HepG2 (cell line): Measurements from ENCODE around the gene ABCB11. TPM values are rescaled to one million over a fixed set of nuclear protein-coding genes. Genes with fewer than 3 reads are reported as not detected.

Experiments used
- ATAC-seq: fragments of 200-7000 bp; cut with Tn5 transposase; 3 replicates; pipeline ENCODE4 v1.9.1; 2020; ENCODE audit warnings: mild to moderate bottlenecking, moderate library complexity
- BruUV-seq: library from RNA; stranded (reverse); fragments of 400-500 nt; replicated peaks from 2 replicates; lab custom pipeline; 2021; lab: Mats Ljungman, UMichigan
- CTCF ChIA-PET: fragments of 300-600 bp; formaldehyde crosslinking; extraction: SDS; loops from one replicate; lab custom pipeline; 2021; ENCODE audit warnings: low total read pairs, inconsistent platforms, low intra/inter-chr PET ratio; lab: Yijun Ruan, JAX
- POLR2A ChIA-PET: fragments of 350-600 bp; sonication (Branson Sonifier 250); formaldehyde crosslinking; loops from one replicate; lab custom pipeline; 2020; ENCODE audit warnings: antibody characterized with exemption, inconsistent platforms; lab: Yijun Ruan, JAX
- DNase-seq: peaks from one replicate; pipeline ENCODE4 v3.0.0-alpha.2; 2015; ENCODE audit warnings: low spot score
- FAIRE-seq: peaks from 3 replicates; lab custom pipeline; 2011; peaks lifted over from hg19 to GRCh38; lab: Jason Lieb, UNC
- H2AFZ ChIP-seq: one replicate; pipeline ENCODE4 v1.6.1; 2011; ENCODE audit warnings: low read length, inconsistent platforms
- H3K27ac ChIP-seq: fragments of 300-600 bp; 3 replicates; pipeline ENCODE4 v1.8.0; 2011; ENCODE audit warnings: mixed run types, mild to moderate bottlenecking, mixed read lengths, low read length, inconsistent platforms; ENCODE audit not compliant: insufficient read depth; ENCODE audit errors: extremely low read length
- H3K27me3 ChIP-seq, 2 experiments: fragments of 200-600 bp in 1 of 2; 2 replicates in 1 of 2; 3 replicates in 1 of 2; pipeline versions ENCODE4 v1.6.0 to v1.8.0; 2011; ENCODE audit warnings: low read length in 2 of 2, mild to moderate bottlenecking in 2 of 2, moderate library complexity in 2 of 2, inconsistent platforms in 1 of 2; ENCODE audit not compliant: insufficient read depth in 2 of 2, control insufficient read depth in 1 of 2
- H3K36me3 ChIP-seq, 2 experiments: fragments of 200-600 bp in 1 of 2; replicated peaks in 1 of 2; 2 replicates in 1 of 2; 3 replicates in 1 of 2; pipeline versions ENCODE4 v1.5.1 to v1.8.0; 2011; ENCODE audit warnings: low read length in 2 of 2, inconsistent platforms in 1 of 2; ENCODE audit not compliant: insufficient read depth in 2 of 2, control insufficient read depth in 1 of 2
- H3K4me1 ChIP-seq: 2 replicates; pipeline ENCODE4 v1.5.1; 2012; ENCODE audit warnings: low read length, inconsistent platforms; ENCODE audit not compliant: insufficient read depth
- H3K4me2 ChIP-seq: 2 replicates; pipeline ENCODE4 v1.6.0; 2011; ENCODE audit warnings: low read depth, low read length, inconsistent platforms
- H3K4me3 ChIP-seq, 3 experiments: fragments of 200-600 bp in 1 of 3; sonication (generic), shearing (Covaris generic) in 1 of 3; replicated peaks in 1 of 3; 2 replicates each; pipeline ENCODE4 v1.5.1; 2011 to 2016; ENCODE audit warnings: low read length in 3 of 3, inconsistent platforms in 2 of 3, low read depth in 2 of 3, mild to moderate bottlenecking in 2 of 3, control low read depth in 1 of 3, mixed read lengths in 1 of 3; ENCODE audit not compliant: insufficient read depth in 1 of 3
- H3K79me2 ChIP-seq: one replicate; pipeline ENCODE4 v1.6.1; 2011; ENCODE audit warnings: low read length, inconsistent platforms; ENCODE audit not compliant: insufficient read depth
- H3K9ac ChIP-seq: 2 replicates; pipeline ENCODE4 v1.6.0; 2011; ENCODE audit warnings: mild to moderate bottlenecking, low read depth, low read length, inconsistent platforms; ENCODE audit not compliant: insufficient read depth
- H3K9me3 ChIP-seq: 2 replicates; pipeline ENCODE4 v1.5.1; 2012; ENCODE audit warnings: mild to moderate bottlenecking, low read length
- H4K20me1 ChIP-seq: 2 replicates; pipeline ENCODE4 v1.6.0; 2011; ENCODE audit warnings: inconsistent platforms, mild to moderate bottlenecking, low read length, moderate library complexity; ENCODE audit not compliant: insufficient read depth
- ATF7-NPFF ChIP-seq: sonication (generic); formaldehyde crosslinking; IDR thresholded peaks from 2 replicates; pipeline ENCODE4 v1.8.1; 2023; ENCODE audit warnings: mild to moderate bottlenecking, low read depth, missing genetic modification reagents, moderate library complexity
- CSRNP2 ChIP-seq: sonication (generic); formaldehyde crosslinking; conservative IDR thresholded peaks from 2 replicates; pipeline ENCODE4 v1.8.0; 2022; ENCODE audit warnings: low read depth, missing genetic modification reagents
- EZH2 ChIP-seq: conservative IDR thresholded peaks from 2 replicates; pipeline ENCODE4 v1.6.1; 2012; ENCODE audit warnings: mild to moderate bottlenecking, low read depth, low read length, moderate library complexity
- JARID2 ChIP-seq: sonication (generic); formaldehyde crosslinking; IDR thresholded peaks from 2 replicates; pipeline ENCODE4 v1.8.1; 2023; ENCODE audit warnings: missing genetic modification reagents, inconsistent platforms; ENCODE audit not compliant: insufficient replicate concordance
- KLF16 ChIP-seq, 2 experiments: sonication (generic) in 1 of 2; formaldehyde crosslinking in 1 of 2; IDR thresholded peaks; 2 replicates each; pipeline versions ENCODE4 v1.6.1 to v1.8.0; 2016 to 2023; ENCODE audit warnings: missing genetic modification reagents in 2 of 2, missing compliant biosample characterization in 1 of 2
- MEF2D ChIP-seq: sonication (generic); formaldehyde crosslinking; IDR thresholded peaks from 2 replicates; pipeline ENCODE4 v1.5.1; 2020; ENCODE audit warnings: mild to moderate bottlenecking, missing genetic modification reagents
- NFKBIZ ChIP-seq: IDR thresholded peaks from 2 replicates; pipeline ENCODE4 v1.6.1; 2018; ENCODE audit warnings: missing genetic modification reagents, missing compliant biosample characterization
- TAF15 ChIP-seq: fragments of 200-400 bp; formaldehyde crosslinking; IDR thresholded peaks from one replicate; pipeline ENCODE4 v1.6.1; 2018; ENCODE audit warnings: mild to moderate bottlenecking, low read depth, low read length; ENCODE audit not compliant: poor library complexity, severe bottlenecking
- ZNF790 ChIP-seq: sonication (generic); formaldehyde crosslinking; IDR thresholded peaks from 2 replicates; pipeline ENCODE4 v1.8.0; 2022; ENCODE audit warnings: missing genetic modification reagents, mild to moderate bottlenecking, borderline replicate concordance
- WGBS: methylation state at CpG from one replicate; pipeline ENCODE4 v1.1.6; 2017; ENCODE audit warnings: low lambda C conversion rate; 5-methylcytosine and 5-hydroxymethylcytosine counted together
- in situ Hi-C: cut with HindIII; loops from 2 replicates; pipeline ENCODE4 v1.10.0; 2017; ENCODE audit warnings: low pct_unique_long_range_greater_than_20kb; ENCODE audit not compliant: extremely low pct_ligation_motif_present
- intact Hi-C: fragments of 100-400 bp; cut with micrococcal nuclease; formaldehyde crosslinking; loops from one replicate; pipeline ENCODE4 v1.10.0; 2022; ENCODE audit not compliant: unreplicated experiment
- polyA plus RNA-seq, 8 experiments: library from polyadenylated mRNA; depleted of rRNA in 3 of 8; stranded (reverse) in 7 of 8; unstranded in 1 of 8; fragments of >200 nt; fragmentation: Illumina TruSeq in 4 of 8; extraction: Trizol in 4 of 8; gene quantifications; 2 replicates each; pipeline versions ENCODE4 v1.2.1 to v1.2.3, GENCODE V29; 2011 to 2016; ENCODE audit warnings: low read depth in 4 of 8, missing spikeins in 1 of 8, mixed read lengths in 1 of 8; ENCODE audit not compliant: insufficient read depth in 1 of 8
- total RNA-seq, 5 experiments: library from RNA; depleted of rRNA; stranded (reverse); fragments of >200 nt; fragmentation: Illumina TruSeq; extraction: Trizol; gene quantifications; 2 replicates each; pipeline ENCODE4 v1.2.3, GENCODE V29; 2016; ENCODE audit warnings: low read depth in 1 of 5
- TF ChIP-seq, protein P1 (sequence below): sonication (generic); formaldehyde crosslinking; IDR thresholded peaks from 2 replicates; pipeline ENCODE4 v1.4.0; 2020; ENCODE audit warnings: low read depth, missing genetic modification reagents

The ABCB11 gene
- total and polyA plus RNA-seq, 2 of the 13 experiments (the other 11 are each of a cell fraction or from before 2014, with no cell fraction given) = not detected

GRCh38 chr2:168901003-168901402 lies 130.1 kb downstream of the ABCB11 start, which contains the start of gene G6PC2 (continued):
- no peak for TF ChIP-seq ZNF790 (CRISPR knock-in tag)
- no peak for TF ChIP-seq ATF7-NPFF (CRISPR knock-in tag)
- TF ChIP-seq KLF16 (CRISPR knock-in tag; IDR thresholded peaks at IDR 0.05) = no peak
- no peak for TF ChIP-seq JARID2 (CRISPR knock-in tag)
- no peak for TF ChIP-seq TAF15
- TF ChIP-seq CSRNP2 (CRISPR knock-in tag) = no peak

DNA sequence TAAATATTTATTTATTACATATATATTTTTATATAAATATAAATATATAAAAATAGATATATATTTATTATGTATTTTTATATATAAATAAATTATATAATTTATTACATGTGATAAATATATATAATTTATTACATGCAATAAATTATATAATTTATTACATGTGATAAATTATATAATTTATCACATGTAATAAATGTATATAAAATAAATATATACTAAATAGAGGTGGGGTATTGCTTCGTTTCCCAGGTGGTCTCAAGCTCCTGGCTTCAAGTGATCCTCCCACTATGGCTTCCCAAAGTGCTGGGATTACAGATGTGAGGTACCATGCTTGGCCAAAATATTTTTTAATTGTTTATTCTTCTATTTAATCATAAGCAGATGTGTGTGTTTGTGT lies 133.7 kb downstream of the ABCB11 start:
- Histone ChIP-seq H3K9me3 (no peaks in the 10 kb centered on the region), H3K27ac (no peak overlapping the region), H3K4me1 (no peaks in the 10 kb centered on the region), H3K9ac (no peak overlapping the region), H3K4me3 (no peak overlapping the region), H4K20me1 (no peaks in the 10 kb centered on the region)
- no peak for ATAC-seq
- in situ Hi-C loops = no loop called here
- FAIRE-seq = no peak
- CTCF ChIA-PET = no interaction called here
- DNase-seq = no peak
- TF ChIP-seq MEF2D (no peak), NFKBIZ (CRISPR knock-in tag) (no peak), EZH2 (no peak)
- TF ChIP-seq, protein P1, sequence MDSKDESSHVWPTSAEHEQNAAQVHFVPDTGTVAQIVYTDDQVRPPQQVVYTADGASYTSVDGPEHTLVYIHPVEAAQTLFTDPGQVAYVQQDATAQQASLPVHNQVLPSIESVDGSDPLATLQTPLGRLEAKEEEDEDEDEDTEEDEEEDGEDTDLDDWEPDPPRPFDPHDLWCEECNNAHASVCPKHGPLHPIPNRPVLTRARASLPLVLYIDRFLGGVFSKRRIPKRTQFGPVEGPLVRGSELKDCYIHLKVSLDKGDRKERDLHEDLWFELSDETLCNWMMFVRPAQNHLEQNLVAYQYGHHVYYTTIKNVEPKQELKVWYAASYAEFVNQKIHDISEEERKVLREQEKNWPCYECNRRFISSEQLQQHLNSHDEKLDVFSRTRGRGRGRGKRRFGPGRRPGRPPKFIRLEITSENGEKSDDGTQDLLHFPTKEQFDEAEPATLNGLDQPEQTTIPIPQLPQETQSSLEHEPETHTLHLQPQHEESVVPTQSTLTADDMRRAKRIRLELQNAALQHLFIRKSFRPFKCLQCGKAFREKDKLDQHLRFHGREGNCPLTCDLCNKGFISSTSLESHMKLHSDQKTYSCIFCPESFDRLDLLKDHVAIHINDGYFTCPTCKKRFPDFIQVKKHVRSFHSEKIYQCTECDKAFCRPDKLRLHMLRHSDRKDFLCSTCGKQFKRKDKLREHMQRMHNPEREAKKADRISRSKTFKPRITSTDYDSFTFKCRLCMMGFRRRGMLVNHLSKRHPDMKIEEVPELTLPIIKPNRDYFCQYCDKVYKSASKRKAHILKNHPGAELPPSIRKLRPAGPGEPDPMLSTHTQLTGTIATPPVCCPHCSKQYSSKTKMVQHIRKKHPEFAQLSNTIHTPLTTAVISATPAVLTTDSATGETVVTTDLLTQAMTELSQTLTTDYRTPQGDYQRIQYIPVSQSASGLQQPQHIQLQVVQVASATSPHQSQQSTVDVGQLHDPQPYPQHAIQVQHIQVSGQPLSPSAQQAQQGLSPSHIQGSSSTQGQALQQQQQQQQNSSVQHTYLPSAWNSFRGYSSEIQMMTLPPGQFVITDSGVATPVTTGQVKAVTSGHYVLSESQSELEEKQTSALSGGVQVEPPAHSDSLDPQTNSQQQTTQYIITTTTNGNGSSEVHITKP (CRISPR knock-in tag) = no peak
- TF ChIP-seq, all 625 proteins: peak for 0
- no peaks in the 10 kb centered on the region for H3K36me3 ChIP-seq
- H3K27me3 ChIP-seq = peaks cover 0 to 5% of the 10 kb centered on the region in 2 experiments; a peak in 2 of 5 replicates
- BruUV-seq = no TSS peak
- 2% methylated on average over 1 of the region's 1 CpG for WGBS
- H2AFZ ChIP-seq = no peak overlapping the region
- intact Hi-C loops = no loop called here
- H3K4me2 ChIP-seq = no peak overlapping the region
- H3K79me2 ChIP-seq = no peaks in the 10 kb centered on the region
- POLR2A ChIA-PET = no interaction called here
